GM23338 (cell line): ENCODE data around the gene CCDC183.

Experiments
- CREB1 ChIP-seq: fragments of 250-450 bp; sonication (Bioruptor Pico); IDR thresholded peaks from 2 replicates; pipeline ENCODE4 v1.5.0; 2020; ENCODE audit warnings: low read depth, mild to moderate bottlenecking, moderate library complexity
- CTCF ChIP-seq, 2 experiments: fragments of 200-600 bp in 1 of 2; sonication (generic) in 1 of 2; conservative IDR thresholded peaks; 2 replicates each; pipeline versions ENCODE4 v1.5.1 to v1.6.1; 2016 to 2017; ENCODE audit warnings: antibody characterized with exemption in 2 of 2, low read depth in 2 of 2, mild to moderate bottlenecking in 2 of 2, moderate library complexity in 1 of 2
- ETS1 ChIP-seq: IDR thresholded peaks from 2 replicates; pipeline ENCODE4 v1.6.1; 2016; ENCODE audit warnings: antibody characterized with exemption
- EZH2 ChIP-seq: fragments of 200-600 bp; sonication (generic); IDR thresholded peaks from one replicate; pipeline ENCODE4 v1.8.0; 2017; ENCODE audit warnings: antibody characterized with exemption, mild to moderate bottlenecking, low read depth; ENCODE audit not compliant: unreplicated experiment
- EZH2phosphoT487 ChIP-seq: fragments of 200-600 bp; sonication (generic); IDR thresholded peaks from one replicate; pipeline ENCODE4 v1.8.1; 2018; ENCODE audit warnings: antibody characterized with exemption; ENCODE audit not compliant: unreplicated experiment
- JUNB ChIP-seq: IDR thresholded peaks from one replicate; pipeline ENCODE4 v1.6.1; 2016; ENCODE audit warnings: antibody characterized with exemption; ENCODE audit not compliant: unreplicated experiment
- POLR2AphosphoS5 ChIP-seq: IDR thresholded peaks from 2 replicates; pipeline ENCODE4 v1.6.1; 2016; ENCODE audit warnings: antibody characterized with exemption, low read depth
- REST ChIP-seq: IDR thresholded peaks from one replicate; pipeline ENCODE4 v1.6.1; 2018; ENCODE audit warnings: antibody characterized with exemption; ENCODE audit not compliant: unreplicated experiment
- STAT1 ChIP-seq: IDR thresholded peaks from one replicate; pipeline ENCODE4 v1.6.1; 2016; ENCODE audit warnings: antibody characterized with exemption; ENCODE audit not compliant: unreplicated experiment
- ZNF114 ChIP-seq: fragments of 250-450 bp; sonication (Bioruptor Pico); IDR thresholded peaks from 2 replicates; pipeline ENCODE4 v1.5.0; 2020; ENCODE audit warnings: mild to moderate bottlenecking, moderate library complexity
- ZNF331 ChIP-seq: fragments of 250-450 bp; sonication (Bioruptor Pico); IDR thresholded peaks from 2 replicates; pipeline ENCODE4 v1.5.0; 2020; ENCODE audit warnings: low read depth, mild to moderate bottlenecking, moderate library complexity
- ZNF462 ChIP-seq: fragments of 250-450 bp; sonication (Bioruptor Pico); IDR thresholded peaks from 2 replicates; pipeline ENCODE4 v1.5.0; 2020; ENCODE audit warnings: mild to moderate bottlenecking, moderate library complexity

- TF ChIP-seq CTCF (conservative IDR thresholded peaks at IDR 0.05; ENCODE audit: low read depth in 2 of 2) (no peak), POLR2AphosphoS5 (peak; percentile 23; the same call in 1 of the 2 replicates), EZH2 (no peak), REST (no peak), EZH2phosphoT487 (no peak), ZNF462 (no peak), JUNB (no peak), CREB1 (no peak), ZNF331 (no peak), ZNF114 (CRISPR knock-in tag) (no peak), ETS1 (no peak), STAT1 (no peak)
Measured at GRCh38 chr9:136802321-136802720, 6.2 kb downstream of the CCDC183 start.
